GM23338 (cell line): ENCODE results near the gene ZDHHC12. TPM values are rescaled to one million over a fixed set of nuclear protein-coding genes. Genes with fewer than 3 reads are reported as not detected.
A peak's percentile ranks its signal among the peaks of the same experiment; 100 is the strongest.

Source experiments
- ATAC-seq: fragments of 200-7000 bp; cut with Tn5 transposase; 3 replicates; pipeline ENCODE4 v1.9.1; 2020
- DNase-seq: peaks from one replicate; pipeline ENCODE4 v3.0.0-alpha.2; 2015; ENCODE audit warnings: low spot score
- H2AFZ ChIP-seq: fragments of 200-600 bp; sonication (generic); 2 replicates; pipeline ENCODE4 v1.8.0; 2016; ENCODE audit warnings: antibody characterized with exemption, mild to moderate bottlenecking, moderate library complexity
- H3F3A ChIP-seq: fragments of 200-600 bp; sonication (generic); replicated peaks from 2 replicates; pipeline ENCODE4 v1.8.0; 2017; ENCODE audit warnings: antibody characterized with exemption, mixed run types, low read depth
- H3K27ac ChIP-seq: fragments of 200-600 bp; sonication (generic); 2 replicates; pipeline ENCODE4 v1.6.1; 2016; ENCODE audit warnings: low read depth
- H3K27me3 ChIP-seq: fragments of 200-600 bp; sonication (generic); 2 replicates; pipeline ENCODE4 v1.8.0; 2016; ENCODE audit warnings: mild to moderate bottlenecking, mixed run types, moderate library complexity; ENCODE audit not compliant: insufficient read depth
- H3K36me3 ChIP-seq: fragments of 200-600 bp; sonication (generic); 2 replicates; pipeline ENCODE4 v1.8.0; 2016; ENCODE audit warnings: mild to moderate bottlenecking; ENCODE audit not compliant: insufficient read depth
- H3K4me1 ChIP-seq: fragments of 200-600 bp; sonication (generic); 2 replicates; pipeline ENCODE4 v1.8.0; 2016; ENCODE audit warnings: mild to moderate bottlenecking, moderate library complexity; ENCODE audit not compliant: insufficient read depth
- H3K4me2 ChIP-seq: fragments of 200-600 bp; sonication (generic); 2 replicates; pipeline ENCODE4 v1.7.1; 2017; ENCODE audit warnings: mixed run types
- H3K4me3 ChIP-seq: fragments of 200-600 bp; sonication (generic); 2 replicates; pipeline ENCODE4 v1.6.1; 2016; ENCODE audit warnings: mixed run types
- H3K79me2 ChIP-seq: fragments of 200-600 bp; sonication (generic); replicated peaks from 2 replicates; pipeline ENCODE4 v1.8.0; 2017; ENCODE audit warnings: mild to moderate bottlenecking; ENCODE audit not compliant: insufficient read depth
- H3K9me2 ChIP-seq: fragments of 200-600 bp; sonication (generic); 2 replicates; pipeline ENCODE4 v1.8.0; 2017; ENCODE audit not compliant: insufficient read depth
- H4K20me1 ChIP-seq: fragments of 200-600 bp; sonication (generic); replicated peaks from 2 replicates; pipeline ENCODE4 v1.8.0; 2017; ENCODE audit warnings: mild to moderate bottlenecking; ENCODE audit not compliant: insufficient read depth
- H3K27ac Mint-ChIP-seq: 2 replicates; pipeline ENCODE4 v1.8.0; 2020; ENCODE audit warnings: inconsistent platforms, mild to moderate bottlenecking, moderate library complexity, mixed read lengths
- H3K27me3 Mint-ChIP-seq: 3 replicates; pipeline ENCODE4 v1.8.0; 2022; ENCODE audit warnings: low read depth, mild to moderate bottlenecking, moderate library complexity, mixed read lengths, inconsistent platforms; ENCODE audit not compliant: insufficient read depth, poor library complexity
- H3K36me3 Mint-ChIP-seq: 3 replicates; pipeline ENCODE4 v1.8.0; 2021; ENCODE audit warnings: low read depth, mild to moderate bottlenecking, inconsistent platforms, moderate library complexity, mixed read lengths
- H3K4me1 Mint-ChIP-seq: 3 replicates; pipeline ENCODE4 v1.8.0; 2020; ENCODE audit warnings: mild to moderate bottlenecking, inconsistent platforms, mixed read lengths
- H3K4me3 Mint-ChIP-seq: 3 replicates; pipeline ENCODE4 v1.8.0; 2021; ENCODE audit warnings: moderate library complexity, mild to moderate bottlenecking, inconsistent platforms, mixed read lengths
- H3K9me3 Mint-ChIP-seq: 3 replicates; pipeline ENCODE4 v1.8.0; 2020; ENCODE audit warnings: moderate library complexity, mild to moderate bottlenecking, inconsistent platforms, mixed read lengths
- CREB1 ChIP-seq: fragments of 250-450 bp; sonication (Bioruptor Pico); IDR thresholded peaks from 2 replicates; pipeline ENCODE4 v1.5.0; 2020; ENCODE audit warnings: low read depth, mild to moderate bottlenecking, moderate library complexity
- CTCF ChIP-seq, 2 experiments: fragments of 200-600 bp in 1 of 2; sonication (generic) in 1 of 2; conservative IDR thresholded peaks; 2 replicates each; pipeline versions ENCODE4 v1.5.1 to v1.6.1; 2016 to 2017; ENCODE audit warnings: antibody characterized with exemption in 2 of 2, low read depth in 2 of 2, mild to moderate bottlenecking in 2 of 2, moderate library complexity in 1 of 2
- ETS1 ChIP-seq: IDR thresholded peaks from 2 replicates; pipeline ENCODE4 v1.6.1; 2016; ENCODE audit warnings: antibody characterized with exemption
- EZH2 ChIP-seq: fragments of 200-600 bp; sonication (generic); IDR thresholded peaks from one replicate; pipeline ENCODE4 v1.8.0; 2017; ENCODE audit warnings: antibody characterized with exemption, mild to moderate bottlenecking, low read depth; ENCODE audit not compliant: unreplicated experiment
- EZH2phosphoT487 ChIP-seq: fragments of 200-600 bp; sonication (generic); IDR thresholded peaks from one replicate; pipeline ENCODE4 v1.8.1; 2018; ENCODE audit warnings: antibody characterized with exemption; ENCODE audit not compliant: unreplicated experiment
- JUNB ChIP-seq: IDR thresholded peaks from one replicate; pipeline ENCODE4 v1.6.1; 2016; ENCODE audit warnings: antibody characterized with exemption; ENCODE audit not compliant: unreplicated experiment
- NANOG ChIP-seq: IDR thresholded peaks from 2 replicates; pipeline ENCODE4 v1.6.1; 2016; ENCODE audit warnings: antibody characterized with exemption, borderline replicate concordance
- POLR2AphosphoS5 ChIP-seq: IDR thresholded peaks from 2 replicates; pipeline ENCODE4 v1.6.1; 2016; ENCODE audit warnings: antibody characterized with exemption, low read depth
- STAT1 ChIP-seq: IDR thresholded peaks from one replicate; pipeline ENCODE4 v1.6.1; 2016; ENCODE audit warnings: antibody characterized with exemption; ENCODE audit not compliant: unreplicated experiment
- ZNF114 ChIP-seq: fragments of 250-450 bp; sonication (Bioruptor Pico); IDR thresholded peaks from 2 replicates; pipeline ENCODE4 v1.5.0; 2020; ENCODE audit warnings: mild to moderate bottlenecking, moderate library complexity
- ZNF331 ChIP-seq: fragments of 250-450 bp; sonication (Bioruptor Pico); IDR thresholded peaks from 2 replicates; pipeline ENCODE4 v1.5.0; 2020; ENCODE audit warnings: low read depth, mild to moderate bottlenecking, moderate library complexity
- polyA plus RNA-seq: library from polyadenylated mRNA; unstranded; fragments of >200 nt; fragmentation: Nextera tagmentation; extraction: Ambion mirVana; gene quantifications from 2 replicates; pipeline ENCODE4 v1.2.1, GENCODE V29; 2016
- total RNA-seq: library from RNA; depleted of rRNA; stranded (reverse); fragments of >200 nt; shearing (Covaris generic); gene quantifications from 2 replicates; pipeline ENCODE4 v1.2.3, GENCODE V29; 2014
- TF ChIP-seq, protein P1 (sequence below): IDR thresholded peaks from one replicate; pipeline ENCODE4 v1.6.1; 2018; ENCODE audit warnings: antibody characterized with exemption; ENCODE audit not compliant: unreplicated experiment

ZDHHC12 gene
- total and polyA plus RNA-seq, 2 experiments from 2014 or later: 47.5 to 54.1 TPM

DNA sequence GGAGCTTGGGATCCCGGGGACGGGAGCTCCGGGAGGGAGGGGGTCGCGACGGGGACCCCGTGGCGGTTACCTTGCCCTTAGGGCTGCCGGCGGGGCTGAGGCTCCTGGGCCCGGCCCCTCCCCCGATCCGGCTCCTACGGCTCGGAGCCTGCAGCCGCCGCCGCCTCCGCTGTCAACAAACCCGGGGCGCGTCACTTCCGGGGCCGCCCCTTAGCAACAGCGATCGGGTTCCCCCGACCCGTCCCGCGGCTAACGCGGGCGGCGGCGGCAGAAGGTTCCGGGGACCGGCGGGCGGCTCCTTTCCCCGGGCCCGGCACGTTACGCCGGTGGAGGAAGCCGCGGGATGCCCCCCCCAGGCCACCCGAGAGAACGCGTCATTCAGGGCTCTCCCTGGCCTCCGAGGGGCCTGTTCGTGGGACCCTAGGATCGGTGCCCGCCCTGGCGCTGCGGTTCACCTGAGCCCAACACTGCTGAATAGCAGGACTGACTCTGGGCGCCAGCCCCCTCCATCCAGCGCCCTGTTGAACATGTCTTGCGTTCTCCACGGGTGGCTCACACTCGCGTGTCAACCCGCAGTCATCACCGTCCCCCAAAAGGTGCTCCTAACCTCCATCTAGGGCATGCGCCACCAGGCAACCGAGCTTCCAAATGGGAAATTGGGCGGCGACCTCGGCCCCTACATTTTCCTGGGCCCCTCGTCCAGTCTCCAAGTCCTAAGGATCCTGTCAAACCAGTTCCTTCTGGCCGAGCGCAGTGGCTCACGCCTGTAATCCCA, 48.0 kb upstream of the ZDHHC12 start, which contains the start of gene ZER1 (continued):
- no peak for TF ChIP-seq EZH2
- no peak for TF ChIP-seq EZH2phosphoT487
- TF ChIP-seq POLR2AphosphoS5: peak; percentile 62
- TF ChIP-seq NANOG: no peak
- no peak for TF ChIP-seq STAT1
- TF ChIP-seq ZNF331: no peak

- Histone ChIP-seq H3K4me1 (peaks cover 9% of the 10 kb centered on the region), H3K27ac (peak overlapping the region; percentile 99), H3K4me3 (peak overlapping the region; percentile 97), H3K9me2 (no peaks in the 10 kb centered on the region), H2AFZ (peak overlapping the region; percentile 94), H3K4me2 (peak overlapping the region; percentile 97), H3K36me3 (no peaks in the 10 kb centered on the region), H4K20me1 (no peaks in the 10 kb centered on the region), H3F3A (peaks cover 26% of the 10 kb centered on the region), H3K27me3 (no peaks in the 10 kb centered on the region), H3K79me2 (peaks cover 16% of the 10 kb centered on the region)
- Mint-ChIP-seq H3K27ac (peak overlapping the region; percentile 95), H3K36me3 (no peaks in the 10 kb centered on the region; the same call in 1 of the 3 replicates), H3K4me1 (peaks cover 7% of the 10 kb centered on the region), H3K9me3 (peaks cover 6% of the 10 kb centered on the region; the same call in 2 of the 3 replicates), H3K27me3 (peaks cover 12% of the 10 kb centered on the region), H3K4me3 (peak overlapping the region; percentile 94)
- DNase-seq: no peak
- peak; percentile 65 for ATAC-seq
- TF ChIP-seq CTCF (conservative IDR thresholded peaks at IDR 0.05; ENCODE audit: low read depth in 2 of 2) (no peak), EZH2phosphoT487 (no peak), STAT1 (no peak), ETS1 (no peak), ZNF114 (no peak), NANOG (no peak), JUNB (no peak), CREB1 (CRISPR knock-in tag) (no peak), EZH2 (no peak)
- TF ChIP-seq, protein P1, sequence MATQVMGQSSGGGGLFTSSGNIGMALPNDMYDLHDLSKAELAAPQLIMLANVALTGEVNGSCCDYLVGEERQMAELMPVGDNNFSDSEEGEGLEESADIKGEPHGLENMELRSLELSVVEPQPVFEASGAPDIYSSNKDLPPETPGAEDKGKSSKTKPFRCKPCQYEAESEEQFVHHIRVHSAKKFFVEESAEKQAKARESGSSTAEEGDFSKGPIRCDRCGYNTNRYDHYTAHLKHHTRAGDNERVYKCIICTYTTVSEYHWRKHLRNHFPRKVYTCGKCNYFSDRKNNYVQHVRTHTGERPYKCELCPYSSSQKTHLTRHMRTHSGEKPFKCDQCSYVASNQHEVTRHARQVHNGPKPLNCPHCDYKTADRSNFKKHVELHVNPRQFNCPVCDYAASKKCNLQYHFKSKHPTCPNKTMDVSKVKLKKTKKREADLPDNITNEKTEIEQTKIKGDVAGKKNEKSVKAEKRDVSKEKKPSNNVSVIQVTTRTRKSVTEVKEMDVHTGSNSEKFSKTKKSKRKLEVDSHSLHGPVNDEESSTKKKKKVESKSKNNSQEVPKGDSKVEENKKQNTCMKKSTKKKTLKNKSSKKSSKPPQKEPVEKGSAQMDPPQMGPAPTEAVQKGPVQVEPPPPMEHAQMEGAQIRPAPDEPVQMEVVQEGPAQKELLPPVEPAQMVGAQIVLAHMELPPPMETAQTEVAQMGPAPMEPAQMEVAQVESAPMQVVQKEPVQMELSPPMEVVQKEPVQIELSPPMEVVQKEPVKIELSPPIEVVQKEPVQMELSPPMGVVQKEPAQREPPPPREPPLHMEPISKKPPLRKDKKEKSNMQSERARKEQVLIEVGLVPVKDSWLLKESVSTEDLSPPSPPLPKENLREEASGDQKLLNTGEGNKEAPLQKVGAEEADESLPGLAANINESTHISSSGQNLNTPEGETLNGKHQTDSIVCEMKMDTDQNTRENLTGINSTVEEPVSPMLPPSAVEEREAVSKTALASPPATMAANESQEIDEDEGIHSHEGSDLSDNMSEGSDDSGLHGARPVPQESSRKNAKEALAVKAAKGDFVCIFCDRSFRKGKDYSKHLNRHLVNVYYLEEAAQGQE: no peak
These were observed 47.3 kb upstream of the ZDHHC12 start for GRCh38 chr9:128771094-128771721.
